GM20431 (cell line): Measurements from ENCODE around the gene WNT3A.
"Not testable (repeated sequence)": the region's sequence is repeated elsewhere in the genome, so short reads cannot be mapped to it uniquely, and the experiment has no call there.

Experiments
- in situ Hi-C: fragments of 300-500 bp; cut with MseI, MboI; formaldehyde crosslinking; loops from one replicate; pipeline ENCODE4 v1.15.0; 2020; ENCODE audit warnings: low sequenced_read_pairs; ENCODE audit not compliant: unreplicated experiment

Gene WNT3A, protein sequence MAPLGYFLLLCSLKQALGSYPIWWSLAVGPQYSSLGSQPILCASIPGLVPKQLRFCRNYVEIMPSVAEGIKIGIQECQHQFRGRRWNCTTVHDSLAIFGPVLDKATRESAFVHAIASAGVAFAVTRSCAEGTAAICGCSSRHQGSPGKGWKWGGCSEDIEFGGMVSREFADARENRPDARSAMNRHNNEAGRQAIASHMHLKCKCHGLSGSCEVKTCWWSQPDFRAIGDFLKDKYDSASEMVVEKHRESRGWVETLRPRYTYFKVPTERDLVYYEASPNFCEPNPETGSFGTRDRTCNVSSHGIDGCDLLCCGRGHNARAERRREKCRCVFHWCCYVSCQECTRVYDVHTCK

DNA sequence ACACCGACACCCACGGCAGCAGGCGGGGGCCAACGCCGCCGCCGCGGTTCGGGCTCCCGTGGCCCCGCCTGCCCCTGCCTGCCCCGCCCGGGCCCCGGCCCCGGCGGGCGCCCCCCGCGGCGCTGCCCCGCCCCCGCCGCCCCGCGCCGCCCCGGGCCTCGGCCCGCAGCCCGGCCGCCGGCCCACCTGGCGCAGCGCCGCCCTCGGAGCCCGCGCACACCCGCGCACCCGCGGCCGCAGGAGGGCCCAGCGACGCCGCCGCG is at the start of gene WNT3A:
WNT3A (plus strand) TSS at position 213 of the 263 bp plus-strand sequence. CDS start 131 bp downstream, outside the sequence.
- in situ Hi-C loops: no loop called here

DNA sequence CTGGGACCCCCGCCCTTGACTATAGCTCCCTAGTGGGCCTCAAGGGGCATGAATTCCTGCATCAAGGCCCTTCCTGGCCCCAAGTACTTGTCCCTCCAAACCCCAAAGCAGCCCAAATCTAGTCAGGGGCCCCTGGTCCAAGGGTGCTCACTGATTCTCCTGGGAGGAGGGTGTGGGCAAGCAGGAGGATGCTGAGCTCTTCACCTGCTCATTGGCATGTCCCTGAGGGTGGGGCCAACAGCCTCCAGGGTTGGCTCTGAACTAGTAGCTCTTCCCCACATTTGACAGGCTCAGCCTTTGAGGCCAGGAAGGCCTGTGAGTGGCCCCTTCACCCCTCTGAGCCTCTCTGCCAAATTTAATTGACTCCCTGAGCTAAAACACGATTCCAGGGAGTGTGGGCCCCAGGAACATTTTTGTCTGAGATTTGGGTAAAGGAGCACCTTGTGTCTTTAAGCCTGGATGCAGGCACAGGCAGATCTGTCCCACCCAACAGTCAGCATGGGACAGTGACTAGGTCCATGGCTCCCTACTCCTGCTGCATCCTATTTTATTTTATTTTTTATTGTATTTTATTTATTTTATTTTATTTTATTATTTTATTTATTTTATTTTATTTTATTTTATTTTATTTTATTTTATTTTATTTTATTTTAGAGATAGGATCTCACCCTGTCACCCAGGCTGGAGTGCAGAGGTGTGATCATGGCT is 48.0 kb upstream of the WNT3A start:
- in situ Hi-C loops: no loop called here

DNA sequence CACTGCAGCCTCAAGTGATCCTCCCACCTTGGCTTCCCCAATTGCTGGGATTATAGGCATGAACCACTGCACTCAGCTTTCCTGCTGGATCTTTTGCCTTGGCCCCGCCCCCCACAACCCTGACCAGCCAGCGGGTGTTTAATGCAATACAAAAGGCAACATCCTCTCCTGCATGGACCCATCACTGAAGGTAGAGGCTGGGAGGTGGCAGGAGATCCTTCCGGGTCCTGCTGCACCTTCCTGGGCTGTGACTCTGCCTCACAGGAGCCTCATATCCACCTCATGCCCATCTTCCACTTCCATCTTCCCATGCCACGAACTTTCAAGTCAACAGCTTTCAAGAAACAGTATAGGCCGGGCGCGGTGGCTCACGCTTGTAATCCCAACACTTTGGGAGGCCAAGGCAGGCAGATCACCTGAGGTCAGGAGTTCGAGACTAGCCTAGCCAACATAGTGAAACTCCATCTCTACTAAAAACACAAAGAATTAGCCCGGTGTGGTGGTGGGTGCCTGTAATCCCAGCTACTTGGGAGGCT is 47.4 kb upstream of the WNT3A start:
- in situ Hi-C loops: no loop called here

DNA sequence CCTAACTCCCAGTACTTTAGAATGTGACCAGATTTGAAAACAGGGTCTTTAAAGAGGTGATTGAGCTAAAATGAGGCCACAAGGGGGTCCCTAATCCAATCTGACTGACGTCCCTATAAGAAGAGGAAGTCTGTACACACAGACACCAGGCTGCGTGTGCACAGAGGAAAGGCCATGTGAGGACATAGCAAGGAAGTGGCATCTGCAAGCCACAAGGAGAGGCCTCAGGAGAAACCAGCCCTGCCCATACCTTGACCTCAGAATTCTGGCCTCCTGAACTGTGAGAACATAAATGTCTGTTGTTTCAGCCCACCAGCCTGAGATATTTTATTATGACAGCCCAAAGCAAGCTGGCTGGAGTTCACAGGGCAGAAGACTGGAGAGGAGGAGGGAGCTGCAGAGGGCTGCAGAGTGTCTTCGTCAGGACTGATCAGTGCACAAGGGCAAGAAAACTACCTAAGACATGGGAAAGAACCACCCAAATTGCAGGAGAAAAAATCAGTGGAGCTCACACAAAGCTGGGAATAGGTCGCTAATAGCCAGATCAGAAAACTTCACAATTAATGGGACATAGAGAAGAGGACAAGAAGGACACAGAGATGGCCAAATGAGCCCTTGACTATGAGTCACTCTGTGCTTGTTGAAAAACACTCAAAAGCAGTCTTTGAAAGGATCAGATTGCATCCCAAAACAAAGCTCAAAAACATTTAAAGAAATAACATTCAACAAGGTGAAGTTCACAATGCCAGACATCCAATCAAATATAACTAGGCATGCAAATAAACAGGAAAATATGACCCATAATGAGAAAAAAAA is 44.9 kb upstream of the WNT3A start:
- in situ Hi-C loops: no loop called here

DNA sequence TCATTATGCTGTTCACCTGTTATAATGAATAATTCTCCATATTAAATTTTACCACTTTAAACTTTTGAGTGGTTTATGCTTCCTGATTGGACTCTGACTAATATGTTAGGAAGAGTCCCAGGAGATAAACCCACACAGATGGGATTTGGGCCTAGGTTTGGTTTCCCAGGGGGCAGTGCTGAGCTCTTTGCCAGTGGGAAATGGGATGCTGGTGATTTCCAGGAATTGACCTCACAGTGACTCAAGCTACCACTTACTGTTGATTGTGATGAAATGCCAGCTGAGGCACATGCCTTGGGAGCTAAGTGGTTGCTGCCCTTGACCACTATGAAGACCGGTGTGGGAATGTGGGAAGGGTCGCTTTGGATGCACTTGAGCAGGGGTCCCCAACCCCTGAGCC is 40.1 kb upstream of the WNT3A start:
- in situ Hi-C loops: not testable (repeated sequence)

DNA sequence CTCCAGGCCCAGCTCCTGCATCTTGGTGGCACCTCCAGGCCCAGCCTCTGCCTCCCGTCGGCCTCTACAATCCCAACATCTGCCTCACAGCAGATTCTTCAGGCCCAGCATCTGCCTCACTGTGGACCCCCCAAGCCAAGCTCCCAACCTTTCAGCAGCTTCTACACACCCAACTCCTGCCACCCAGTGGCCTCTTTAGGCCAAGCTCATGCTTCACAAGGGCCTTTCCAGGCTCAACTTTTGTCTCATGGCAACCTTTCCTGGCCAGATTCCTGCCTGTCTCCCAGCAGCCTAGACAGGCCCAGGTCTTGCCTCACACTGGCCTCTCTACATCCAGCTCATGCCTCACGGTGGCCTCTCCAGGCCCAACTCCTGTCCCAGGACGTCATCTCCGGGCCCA is 39.0 kb upstream of the WNT3A start:
- in situ Hi-C loops: not testable (repeated sequence)

DNA sequence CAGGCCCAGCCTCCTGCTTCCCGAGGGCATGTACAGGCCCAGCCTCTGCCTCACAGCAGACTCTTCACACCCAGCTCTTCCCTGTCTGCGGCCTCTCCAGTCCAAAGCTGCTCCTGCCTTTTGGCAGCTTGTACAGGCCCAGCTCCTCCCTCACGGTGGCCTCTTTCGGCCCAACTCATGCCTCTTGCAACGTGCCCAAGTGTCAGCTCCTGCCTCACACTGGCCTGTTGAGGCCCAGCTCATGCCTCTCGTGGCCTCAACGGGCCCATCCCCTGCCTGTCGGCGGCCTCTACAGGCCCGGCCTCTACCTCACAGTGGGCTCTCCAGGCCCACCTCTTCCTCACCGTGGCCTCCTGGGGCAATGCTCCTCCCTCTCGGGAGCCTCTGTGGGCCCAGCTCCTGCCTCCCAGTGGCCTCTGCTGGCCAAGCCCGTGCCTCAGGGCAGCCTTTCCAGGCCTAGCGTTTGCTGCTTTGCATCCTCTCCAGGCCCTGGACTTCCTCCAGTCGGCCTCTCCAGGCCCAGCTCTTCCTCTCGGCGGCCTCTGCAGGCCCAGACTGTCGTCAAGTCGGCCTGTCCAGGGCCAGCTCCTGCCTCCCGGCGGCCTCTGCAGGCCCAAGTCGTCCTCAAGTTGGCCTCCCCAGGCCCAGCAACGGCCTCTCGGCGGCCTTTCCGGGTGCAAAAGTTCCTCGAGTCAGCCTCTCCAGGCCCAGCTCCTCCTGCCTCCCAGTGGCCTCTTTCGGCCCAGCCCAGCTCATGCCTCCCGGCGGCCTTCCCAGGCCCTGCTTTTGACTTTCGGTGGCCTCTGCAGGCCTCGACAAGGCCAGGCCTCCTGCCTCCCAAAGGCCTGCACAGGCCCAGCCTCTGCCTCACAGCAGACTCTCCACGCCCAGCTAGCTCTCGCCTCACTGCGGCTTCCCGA is 36.5 kb upstream of the WNT3A start:
- in situ Hi-C loops: not testable (repeated sequence)

DNA sequence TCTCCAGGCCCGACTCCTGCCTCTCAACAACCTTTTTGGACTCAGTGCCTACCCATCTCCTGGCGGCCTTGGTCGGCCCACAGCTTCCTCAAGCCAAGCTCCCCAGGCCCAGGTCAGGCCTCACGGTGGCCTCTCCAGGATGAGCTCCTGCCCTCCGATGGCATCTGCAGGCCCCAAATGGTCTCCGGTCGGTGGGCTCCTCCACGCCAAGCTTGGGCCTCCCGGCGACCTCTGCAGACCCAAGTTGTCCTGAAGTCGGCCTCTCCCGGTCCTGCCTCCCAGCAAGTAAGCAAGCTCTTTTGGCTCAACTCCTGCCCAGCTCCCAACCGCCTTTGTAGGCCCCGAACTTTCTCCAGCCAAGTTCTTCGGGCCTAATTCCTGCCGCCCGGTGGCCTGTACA is 35.6 kb upstream of the WNT3A start:
- in situ Hi-C loops: not testable (repeated sequence)

DNA sequence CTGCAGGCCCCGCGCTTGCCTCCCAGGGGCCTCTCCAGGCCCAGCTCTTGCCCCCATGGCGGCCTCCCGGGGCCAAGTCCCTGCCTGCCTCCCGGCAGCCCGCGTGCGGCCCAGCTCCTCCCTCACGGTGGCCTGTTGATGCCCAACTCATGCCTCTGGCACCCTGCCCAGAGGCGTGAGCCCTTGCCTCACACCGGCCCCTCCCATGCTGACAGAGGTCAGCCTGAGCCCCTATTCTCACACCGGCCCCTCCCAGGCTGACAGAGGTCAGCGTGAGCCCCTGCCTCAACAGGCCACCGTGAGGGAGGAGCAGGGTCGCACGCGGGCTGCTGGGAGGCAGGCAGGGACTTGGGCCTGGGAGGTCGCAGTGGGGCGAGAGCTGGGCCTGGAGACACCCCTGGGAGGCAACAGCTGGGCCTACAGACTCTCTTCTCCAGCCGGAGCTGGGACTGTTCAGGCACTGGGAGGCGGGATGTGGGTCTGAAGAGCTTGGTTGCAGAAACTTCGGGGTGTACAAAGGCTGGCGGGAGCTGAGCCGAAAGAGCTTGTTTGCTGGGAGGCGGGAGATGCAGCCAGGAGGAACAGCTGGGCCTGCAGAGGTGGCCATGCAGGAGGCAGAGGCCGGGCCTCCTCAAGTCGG is 35.0 kb upstream of the WNT3A start:
- in situ Hi-C loops: not testable (repeated sequence)

DNA sequence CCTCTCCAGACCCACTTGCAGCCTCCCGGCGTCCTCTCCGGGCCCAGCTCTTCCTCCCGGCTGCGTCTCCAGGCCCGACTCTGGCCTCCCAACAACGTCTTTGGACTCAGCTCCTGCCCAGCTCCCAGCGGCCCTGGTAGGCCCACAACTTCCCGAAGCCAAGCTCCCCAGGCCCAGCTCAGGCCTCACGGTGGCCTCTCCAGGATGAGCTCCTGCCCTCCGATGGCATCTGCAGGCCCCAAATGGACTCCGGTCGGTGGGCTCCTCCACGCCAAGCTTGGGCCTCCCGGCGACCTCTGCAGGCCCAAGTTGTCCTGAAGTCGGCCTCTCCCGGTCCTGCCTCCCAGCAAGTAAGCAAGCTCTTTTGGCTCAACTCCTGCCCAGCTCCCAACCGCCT is 34.5 kb upstream of the WNT3A start:
- in situ Hi-C loops: not testable (repeated sequence)

DNA sequence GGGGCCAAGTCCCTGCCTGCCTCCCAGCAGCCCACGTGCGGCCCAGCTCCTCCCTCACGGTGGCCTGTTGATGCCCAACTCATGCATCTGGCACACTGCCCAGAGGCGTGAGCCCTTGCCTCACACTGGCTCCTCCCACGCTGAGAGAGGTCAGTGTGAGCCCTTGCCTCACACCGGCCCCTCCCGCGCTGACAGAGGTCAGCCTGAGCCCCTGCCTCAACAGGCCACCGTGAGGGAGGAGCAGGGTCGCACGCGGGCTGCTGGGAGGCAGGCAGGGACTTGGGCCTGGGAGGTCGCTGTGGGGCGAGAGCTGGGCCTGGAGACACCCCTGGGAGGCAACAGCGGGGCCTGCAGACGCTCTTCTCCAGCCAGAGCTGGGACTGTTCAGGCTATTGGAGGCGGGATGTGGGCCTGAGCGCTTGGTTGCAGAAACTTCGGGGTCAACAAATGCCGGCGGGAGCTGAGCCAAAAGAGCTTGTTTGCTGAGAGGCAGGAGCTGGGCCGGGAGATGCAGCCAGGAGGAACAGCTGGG is 33.9 kb upstream of the WNT3A start:
- in situ Hi-C loops: not testable (repeated sequence)

DNA sequence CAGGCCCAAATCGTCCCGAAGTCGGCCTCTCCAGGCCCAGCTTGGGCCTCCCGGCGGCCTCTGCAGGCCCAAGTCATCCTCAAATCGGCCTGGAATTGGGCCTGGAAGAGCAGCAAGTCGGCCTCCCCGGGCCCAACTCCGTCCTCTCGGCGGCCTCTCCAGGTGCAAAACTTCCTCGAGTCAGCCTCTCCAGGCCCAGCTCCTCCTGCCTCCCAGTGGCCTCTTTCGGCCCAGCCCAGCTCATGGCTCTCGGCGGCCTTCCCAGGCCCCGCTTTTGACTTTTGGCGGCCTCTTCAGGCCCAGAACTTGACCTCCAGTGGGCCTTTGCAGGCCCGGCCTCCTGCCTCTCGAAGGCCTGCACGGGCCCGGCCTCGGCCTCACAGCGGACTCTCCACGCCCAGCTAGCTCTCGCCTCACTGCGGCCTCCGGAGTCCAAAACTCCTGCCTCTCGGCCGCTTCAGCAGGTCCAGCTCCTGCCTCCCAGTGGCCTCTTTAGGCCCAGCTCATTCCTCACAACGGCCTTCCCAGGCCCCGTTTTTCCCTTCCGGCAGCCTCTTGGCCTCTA is 33.0 kb upstream of the WNT3A start:
- in situ Hi-C loops: not testable (repeated sequence)

DNA sequence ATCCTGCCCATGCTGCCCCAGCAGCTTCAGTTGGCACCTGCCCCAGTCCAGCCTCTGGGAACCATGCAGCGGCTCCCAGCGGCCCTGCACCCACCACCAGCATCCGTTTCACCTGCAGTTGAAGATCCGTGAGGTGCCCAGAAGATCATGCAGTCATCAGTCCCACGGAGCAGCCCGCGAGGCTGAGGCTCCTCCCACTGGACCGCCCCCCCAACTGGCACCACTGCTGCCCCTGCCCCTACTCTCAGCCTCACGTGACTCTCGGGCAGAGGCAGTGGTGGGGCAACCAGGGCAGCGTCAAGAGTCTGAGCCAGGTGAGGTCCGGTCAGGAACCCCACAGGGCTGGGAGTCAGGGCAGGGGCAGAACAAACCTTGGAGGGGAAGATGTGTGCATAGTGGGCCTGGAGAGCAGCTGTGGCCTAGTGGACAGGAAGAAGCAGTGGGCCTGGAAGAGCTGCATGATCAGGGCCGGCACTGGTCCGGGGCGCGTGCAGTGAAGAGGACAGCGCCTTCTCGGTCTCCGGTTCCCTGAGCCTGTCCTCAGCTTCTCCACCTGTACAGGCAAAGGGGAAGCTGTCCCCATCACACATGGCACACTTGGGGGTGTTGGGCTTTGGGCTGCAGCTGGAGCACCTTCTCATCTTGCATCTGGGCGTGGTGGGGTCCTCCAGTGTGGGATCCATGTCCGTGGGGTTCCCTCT is 31.1 kb upstream of the WNT3A start:
- in situ Hi-C loops: not testable (repeated sequence)

DNA sequence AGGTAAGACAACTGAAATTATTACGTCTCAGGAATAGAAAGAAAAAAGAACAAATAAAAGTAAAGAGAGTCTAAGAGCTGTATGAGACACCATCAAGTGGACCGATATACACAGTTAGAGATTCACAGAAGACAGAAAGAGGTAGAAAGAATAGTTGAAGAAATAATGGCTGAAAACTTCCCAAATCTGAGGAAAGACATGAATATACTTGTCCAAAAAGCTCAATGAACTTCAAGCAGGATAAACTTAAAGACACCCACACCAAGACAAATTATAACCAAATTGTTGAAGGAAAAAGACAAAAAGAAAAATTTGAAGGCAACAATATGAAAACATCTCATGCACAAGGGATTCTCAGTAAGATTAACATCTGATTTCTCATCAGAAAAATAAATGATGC is 19.6 kb upstream of the WNT3A start:
- in situ Hi-C loops: no loop called here

DNA sequence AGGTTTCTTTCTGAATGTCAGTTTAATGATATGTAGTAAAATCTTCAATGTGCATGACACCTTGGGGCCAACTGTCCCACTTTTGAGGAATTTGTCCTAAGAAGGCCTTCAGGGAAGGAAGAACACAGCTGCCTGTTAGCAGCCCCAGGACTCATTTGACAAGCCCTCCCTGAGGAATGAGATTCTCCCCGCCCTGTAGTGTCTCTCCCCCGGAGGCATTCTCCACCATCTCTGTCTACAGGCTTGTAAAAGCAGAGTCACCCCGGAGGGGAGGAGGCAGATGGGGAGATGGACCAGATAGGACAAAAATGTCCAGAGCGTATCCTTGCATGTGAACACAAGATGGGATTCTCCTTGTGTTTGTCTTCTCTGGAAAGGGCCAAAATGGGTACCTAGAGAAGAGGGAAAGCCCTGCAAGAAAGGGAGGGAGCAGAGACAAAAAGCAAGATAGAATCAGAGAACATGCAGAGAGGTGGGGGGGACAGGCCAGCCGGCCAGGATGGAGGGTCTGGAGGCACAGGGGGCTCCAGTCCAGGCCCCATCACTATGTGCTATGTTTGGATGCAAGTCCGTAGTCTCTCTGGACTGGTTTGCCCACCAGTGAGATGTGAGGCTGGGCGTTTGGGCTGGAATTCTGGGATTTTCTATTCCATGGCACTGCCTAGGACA is 12.0 kb upstream of the WNT3A start:
- in situ Hi-C loops: no loop called here

DNA sequence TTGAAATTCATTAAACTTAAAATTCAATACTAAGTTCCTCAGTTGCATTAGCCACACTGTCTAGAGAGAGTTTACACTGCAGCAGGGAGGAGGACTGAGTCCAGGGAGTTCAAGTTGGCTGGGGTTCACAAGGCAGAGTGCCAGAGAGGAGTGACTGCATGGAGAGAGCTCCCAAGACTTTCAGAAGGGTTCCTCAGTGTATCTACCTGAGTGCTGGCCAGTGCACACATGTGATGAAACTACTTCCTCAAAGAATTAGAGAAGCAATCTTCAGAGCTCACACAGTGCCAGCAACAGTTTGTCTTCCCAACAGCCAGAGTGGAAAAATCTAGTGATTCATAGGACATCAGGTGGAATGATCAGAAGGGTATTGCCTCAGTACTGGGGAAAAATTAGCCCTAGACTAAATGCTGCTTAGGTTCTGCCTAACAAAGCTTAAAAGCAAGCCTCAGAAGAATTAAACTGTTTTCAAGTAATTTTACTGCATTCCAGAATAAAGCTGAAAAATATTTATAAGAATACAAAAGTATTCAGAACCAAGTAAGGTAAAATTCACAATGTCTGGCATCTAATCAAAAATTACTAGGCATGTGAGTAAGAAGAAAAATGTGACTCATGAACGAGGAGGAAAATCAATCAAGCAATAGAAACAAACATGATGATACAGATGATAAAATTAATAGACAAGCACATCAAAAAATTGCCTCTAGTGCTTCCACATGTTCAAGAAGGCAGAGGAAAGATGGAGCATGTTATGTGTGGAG is 10.4 kb upstream of the WNT3A start:
- in situ Hi-C loops: no loop called here
